CD8-positive, alpha-beta memory T cell (primary cell): ENCODE results near the gene DNER. TPM values are rescaled to one million over a fixed set of nuclear protein-coding genes. Genes with fewer than 3 reads are reported as not detected.

Experiments used
- CTCF ChIA-PET: fragments of 350-600 bp; sonication (Branson Sonifier 250); formaldehyde crosslinking; loops from one replicate; lab custom pipeline; 2021; ENCODE audit warnings: antibody characterized with exemption; lab: Charles Lee
- POLR2A ChIA-PET: fragments of 350-600 bp; sonication (Branson Sonifier 250); formaldehyde crosslinking; loops from one replicate; lab custom pipeline; 2021; ENCODE audit warnings: antibody characterized with exemption; lab: Charles Lee
- DNase-seq, 5 donors: peaks; one replicate each; pipeline versions ENCODE4 v3.0.0 to v3.0.0-alpha.2; 2020 to 2022; ENCODE audit warnings: mixed read lengths in 1 of 5
- H3K27ac ChIP-seq: one replicate; pipeline ENCODE4 v1.7.0; 2013; ENCODE audit warnings: low read depth, mild to moderate bottlenecking, low read length, moderate library complexity
- H3K27me3 ChIP-seq: 2 replicates; pipeline ENCODE4 v1.7.0; 2013; ENCODE audit warnings: low read length, mild to moderate bottlenecking; ENCODE audit not compliant: insufficient read depth, poor library complexity, severe bottlenecking
- H3K36me3 ChIP-seq: 2 replicates; pipeline ENCODE4 v1.7.0; 2013; ENCODE audit warnings: mild to moderate bottlenecking, low read length, moderate library complexity; ENCODE audit not compliant: insufficient read depth
- H3K4me1 ChIP-seq: 2 replicates; pipeline ENCODE4 v1.7.0; 2013; ENCODE audit warnings: mild to moderate bottlenecking, low read length, moderate library complexity; ENCODE audit not compliant: insufficient read depth
- H3K4me3 ChIP-seq: 2 replicates; pipeline ENCODE4 v1.7.0; 2013; ENCODE audit warnings: mild to moderate bottlenecking, low read length
- H3K9me3 ChIP-seq: 2 replicates; pipeline ENCODE4 v1.7.0; 2013; ENCODE audit warnings: mild to moderate bottlenecking, low read length
- H3K27ac Mint-ChIP-seq, 8 donors: one replicate each; pipeline ENCODE4 v1.8.0; 2020 to 2021; ENCODE audit warnings: mixed read lengths in 8 of 8, mild to moderate bottlenecking in 6 of 8, inconsistent platforms in 3 of 8, moderate library complexity in 3 of 8
- H3K27me3 Mint-ChIP-seq, 2 donors: one replicate each; pipeline ENCODE4 v1.8.0; 2020 to 2021; ENCODE audit warnings: mixed read lengths in 2 of 2, mild to moderate bottlenecking in 1 of 2, moderate library complexity in 1 of 2
- H3K36me3 Mint-ChIP-seq, 3 donors: one replicate each; pipeline ENCODE4 v1.8.0; 2020 to 2021; ENCODE audit warnings: mixed read lengths in 3 of 3, inconsistent platforms in 1 of 3, mild to moderate bottlenecking in 1 of 3
- H3K4me1 Mint-ChIP-seq, 3 donors: one replicate each; pipeline ENCODE4 v1.8.0; 2020 to 2021; ENCODE audit warnings: mixed read lengths in 3 of 3, inconsistent platforms in 1 of 3, mild to moderate bottlenecking in 1 of 3
- H3K4me3 Mint-ChIP-seq, 7 donors: one replicate each; pipeline ENCODE4 v1.8.0; 2020 to 2021; ENCODE audit warnings: mixed read lengths in 7 of 7, mild to moderate bottlenecking in 6 of 7, moderate library complexity in 4 of 7, inconsistent platforms in 2 of 7
- H3K9me3 Mint-ChIP-seq, 5 donors: one replicate each; pipeline ENCODE4 v1.8.0; 2020 to 2022; ENCODE audit warnings: mixed read lengths in 5 of 5, mild to moderate bottlenecking in 3 of 5, moderate library complexity in 2 of 5, inconsistent platforms in 1 of 5
- polyA plus RNA-seq: library from polyadenylated mRNA; unstranded; fragments of 300-500 nt; fragmentation: Illumina TruSeq; gene quantifications from one replicate; pipeline ENCODE4 v1.2.3, GENCODE V29; 2021
- total RNA-seq, 2 experiments: library from RNA; stranded (reverse); gene quantifications; one replicate each; pipeline ENCODE4 v1.2.3, GENCODE V29; 2021

Gene DNER
- total and polyA plus RNA-seq, 3 experiments from 2014 or later = not detected

DNA sequence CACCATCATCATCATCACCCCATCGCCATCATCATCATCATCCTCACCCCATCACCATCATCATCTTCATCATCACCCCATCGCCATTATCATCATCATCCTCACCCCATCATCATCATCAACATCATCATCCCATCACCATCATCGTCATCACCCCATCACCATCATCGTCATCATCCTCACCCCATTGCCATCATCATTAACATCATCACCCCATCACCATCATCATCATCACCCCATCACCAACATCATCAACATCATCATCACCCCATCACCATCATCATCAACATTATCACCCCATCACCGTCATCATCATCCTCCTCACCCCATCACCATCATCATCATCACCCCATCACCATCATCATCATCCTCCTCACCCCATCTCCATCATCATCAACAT is 151.0 kb downstream of the DNER start:
- Histone ChIP-seq H3K27me3 (no peaks in the 10 kb centered on the region), H3K4me3 (no peak overlapping the region), H3K9me3 (no peaks in the 10 kb centered on the region), H3K4me1 (no peaks in the 10 kb centered on the region), H3K27ac (no peak overlapping the region), H3K36me3 (no peaks in the 10 kb centered on the region)
- Mint-ChIP-seq H3K27ac (no peak overlapping the region), H3K36me3 (no peaks in the 10 kb centered on the region), H3K9me3 (peaks cover 0 to 2% (median 0%) of the 10 kb centered on the region in 5 donors), H3K27me3 (peaks cover 0 to 5% of the 10 kb centered on the region in 2 donors), H3K4me3 (no peak overlapping the region), H3K4me1 (no peaks in the 10 kb centered on the region)
- no peak for DNase-seq
- ChIA-PET CTCF (no interaction called here), POLR2A (no interaction called here)

DNA sequence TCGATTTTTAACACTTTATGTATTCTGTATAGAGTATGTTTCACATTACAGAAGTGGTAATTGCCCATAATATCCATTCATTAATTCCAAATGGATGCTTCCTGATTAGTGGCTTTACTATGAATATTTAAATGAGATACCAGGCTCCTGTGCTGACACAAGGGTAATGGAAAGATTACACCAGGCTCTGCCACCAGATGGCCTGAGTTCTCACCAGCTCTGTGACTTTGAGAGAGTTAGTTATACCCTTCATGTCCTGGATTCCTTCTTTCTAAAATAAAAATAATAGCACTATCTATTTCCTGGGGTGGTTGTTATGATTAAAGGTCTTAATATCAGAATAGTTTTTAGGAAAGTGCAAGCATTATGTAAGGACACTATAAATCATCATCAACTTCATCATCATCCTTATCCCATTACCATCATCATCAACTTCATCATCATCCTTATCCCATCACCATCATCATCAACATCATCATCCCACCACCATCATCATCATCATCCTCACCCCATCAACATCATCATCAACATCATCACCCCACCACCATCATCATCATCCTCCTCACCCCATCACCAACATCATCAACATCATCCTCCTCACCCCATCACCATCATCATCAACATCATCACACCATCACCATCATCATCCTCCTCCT is 151.8 kb downstream of the DNER start:
- Histone ChIP-seq H3K4me1 (no peaks in the 10 kb centered on the region), H3K36me3 (no peaks in the 10 kb centered on the region), H3K4me3 (no peak overlapping the region), H3K9me3 (no peaks in the 10 kb centered on the region), H3K27me3 (no peaks in the 10 kb centered on the region), H3K27ac (no peak overlapping the region)
- Mint-ChIP-seq H3K27me3 (peaks cover 0 to 5% of the 10 kb centered on the region in 2 donors), H3K4me3 (no peak overlapping the region), H3K36me3 (no peaks in the 10 kb centered on the region), H3K9me3 (peaks cover 0 to 2% (median 0%) of the 10 kb centered on the region in 5 donors), H3K27ac (no peak overlapping the region), H3K4me1 (no peaks in the 10 kb centered on the region)
- POLR2A ChIA-PET = no interaction called here
- CTCF ChIA-PET = no interaction called here
- DNase-seq = no peak

DNA sequence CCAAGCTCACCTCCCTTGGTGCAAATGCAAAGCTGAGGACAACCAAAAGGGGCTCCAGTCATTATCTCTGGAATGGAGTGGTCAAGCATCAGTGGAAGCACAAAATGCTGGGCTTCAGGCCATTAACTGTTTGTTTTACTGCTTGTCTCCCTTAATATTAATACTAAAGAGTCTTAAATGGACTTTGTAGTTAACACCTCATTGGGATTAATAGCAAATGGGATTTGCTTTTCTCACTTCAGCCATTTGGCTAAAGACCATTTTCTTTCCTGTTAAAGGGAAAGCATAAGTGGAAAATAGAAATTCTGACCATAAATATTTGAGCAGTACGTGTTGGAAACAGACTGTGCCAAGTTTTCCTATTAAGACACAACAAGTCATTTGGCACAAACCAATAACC is 154.4 kb downstream of the DNER start:
- Mint-ChIP-seq H3K4me3 (no peak overlapping the region), H3K27ac (no peak overlapping the region), H3K4me1 (no peaks in the 10 kb centered on the region), H3K9me3 (peaks cover 0 to 4% (median 2%) of the 10 kb centered on the region in 5 donors), H3K36me3 (no peaks in the 10 kb centered on the region), H3K27me3 (peaks cover 0 to 4% of the 10 kb centered on the region in 2 donors)
- H3K36me3 ChIP-seq = no peaks in the 10 kb centered on the region
- no peak overlapping the region for H3K4me3 ChIP-seq
- no peak for DNase-seq
- H3K4me1 ChIP-seq = no peaks in the 10 kb centered on the region
- H3K27ac ChIP-seq = no peak overlapping the region
- ChIA-PET CTCF (no interaction called here), POLR2A (no interaction called here)
- no peaks in the 10 kb centered on the region for H3K9me3 ChIP-seq
- H3K27me3 ChIP-seq = peaks cover 4% of the 10 kb centered on the region

DNA sequence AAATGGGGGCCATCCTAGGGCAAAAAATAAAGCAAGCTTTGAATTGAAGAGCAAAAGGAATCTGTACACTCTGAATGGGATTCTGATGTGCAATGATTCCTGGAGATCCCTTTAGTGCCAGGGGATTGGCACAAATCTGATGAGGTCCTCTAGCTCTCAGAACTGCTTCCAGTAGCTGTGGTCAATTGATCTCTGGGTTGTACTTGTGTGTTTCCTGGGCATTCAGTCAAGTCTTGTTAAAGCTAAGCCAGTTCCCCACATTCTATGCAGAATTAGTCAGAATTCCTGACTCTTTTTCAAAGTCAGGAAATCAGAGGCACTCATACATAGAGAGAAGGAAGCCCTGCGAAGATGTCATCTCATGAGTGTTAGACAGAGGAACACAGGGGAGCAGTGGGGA is 161.3 kb downstream of the DNER start:
- Mint-ChIP-seq H3K4me3 (no peak overlapping the region), H3K27me3 (peaks cover 0 to 10% of the 10 kb centered on the region in 2 donors), H3K36me3 (no peaks in the 10 kb centered on the region), H3K9me3 (peaks cover 0 to 4% (median 3%) of the 10 kb centered on the region in 5 donors), H3K27ac (no peak overlapping the region), H3K4me1 (no peaks in the 10 kb centered on the region)
- ChIA-PET POLR2A (no interaction called here), CTCF (no interaction called here)
- Histone ChIP-seq H3K4me3 (no peak overlapping the region), H3K4me1 (no peaks in the 10 kb centered on the region), H3K36me3 (no peaks in the 10 kb centered on the region), H3K9me3 (no peaks in the 10 kb centered on the region), H3K27ac (no peak overlapping the region), H3K27me3 (peaks cover 4% of the 10 kb centered on the region)
- no peak for DNase-seq

DNA sequence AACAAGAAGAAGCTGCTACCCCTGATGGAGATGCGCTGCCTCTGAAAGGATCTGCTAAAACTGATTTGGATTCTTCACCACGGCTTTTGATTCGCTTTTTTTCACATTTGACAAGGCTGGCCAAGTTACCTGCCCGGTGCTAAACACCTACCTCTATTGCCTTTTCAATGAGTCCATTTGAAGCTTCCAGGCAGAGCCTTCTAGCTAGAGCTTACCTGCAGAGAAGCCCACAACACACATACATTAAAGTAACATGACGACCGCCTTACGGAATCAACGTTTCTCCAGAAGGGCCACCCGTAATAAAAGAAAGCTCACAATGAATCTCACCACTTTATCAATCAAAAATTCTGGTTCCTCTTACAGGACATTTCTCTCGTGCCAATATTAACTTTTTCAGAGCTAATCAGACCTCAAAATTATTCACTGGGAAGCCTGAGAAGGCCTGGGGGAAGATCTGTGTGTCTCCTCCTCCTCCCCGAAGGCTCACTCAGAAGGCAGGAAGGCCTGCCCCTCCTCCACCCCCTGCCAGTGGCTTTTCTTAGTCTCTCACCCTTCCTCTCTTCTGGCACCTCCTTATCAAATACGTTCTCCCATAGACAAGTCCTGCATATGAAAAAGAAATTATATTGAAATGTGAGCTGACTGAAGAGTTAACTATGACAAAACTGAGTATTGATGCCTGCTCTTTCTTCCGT is 171.0 kb downstream of the DNER start:
- Histone ChIP-seq H3K4me3 (no peak overlapping the region), H3K4me1 (no peaks in the 10 kb centered on the region), H3K27me3 (no peaks in the 10 kb centered on the region), H3K36me3 (no peaks in the 10 kb centered on the region), H3K9me3 (no peaks in the 10 kb centered on the region), H3K27ac (no peak overlapping the region)
- Mint-ChIP-seq H3K4me1 (no peaks in the 10 kb centered on the region), H3K36me3 (no peaks in the 10 kb centered on the region), H3K27ac (no peak overlapping the region), H3K4me3 (no peak overlapping the region), H3K9me3 (no peaks in the 10 kb centered on the region), H3K27me3 (peaks cover 5 to 9% of the 10 kb centered on the region in 2 donors)
- DNase-seq = no peak
- ChIA-PET CTCF (no interaction called here), POLR2A (no interaction called here)

DNA sequence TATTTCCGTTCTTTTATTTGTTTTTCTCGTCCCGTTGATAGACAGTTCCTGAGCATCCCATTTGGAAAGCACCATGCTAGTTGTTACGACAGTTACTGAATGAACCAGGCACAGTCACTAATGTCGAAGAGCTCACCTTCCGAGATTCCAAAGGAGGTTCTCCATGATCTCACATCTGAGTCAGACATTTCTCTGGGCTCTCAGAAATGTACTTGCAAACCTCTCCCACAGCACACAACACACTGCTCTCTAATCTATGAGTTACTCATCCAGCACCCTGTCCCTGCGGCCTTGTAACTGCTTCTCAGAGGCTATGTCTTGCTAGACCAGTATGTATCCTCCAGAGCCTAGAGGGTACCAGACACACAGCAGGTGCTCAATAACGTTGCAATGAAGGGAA is 174.7 kb downstream of the DNER start:
- H3K4me1 ChIP-seq = no peaks in the 10 kb centered on the region
- POLR2A ChIA-PET = no interaction called here
- DNase-seq = no peak
- H3K27ac Mint-ChIP-seq = peak overlapping the region in 1 of 8 donors; percentile 57
- no peaks in the 10 kb centered on the region for H3K4me1 Mint-ChIP-seq
- CTCF ChIA-PET = no interaction called here
- H3K27me3 Mint-ChIP-seq = peaks cover 0 to 5% of the 10 kb centered on the region in 2 donors
- no peaks in the 10 kb centered on the region for H3K9me3 Mint-ChIP-seq
- no peaks in the 10 kb centered on the region for H3K36me3 ChIP-seq
- no peaks in the 10 kb centered on the region for H3K27me3 ChIP-seq
- no peak overlapping the region for H3K27ac ChIP-seq
- no peaks in the 10 kb centered on the region for H3K9me3 ChIP-seq
- no peak overlapping the region for H3K4me3 Mint-ChIP-seq
- no peak overlapping the region for H3K4me3 ChIP-seq
- H3K36me3 Mint-ChIP-seq = no peaks in the 10 kb centered on the region

DNA sequence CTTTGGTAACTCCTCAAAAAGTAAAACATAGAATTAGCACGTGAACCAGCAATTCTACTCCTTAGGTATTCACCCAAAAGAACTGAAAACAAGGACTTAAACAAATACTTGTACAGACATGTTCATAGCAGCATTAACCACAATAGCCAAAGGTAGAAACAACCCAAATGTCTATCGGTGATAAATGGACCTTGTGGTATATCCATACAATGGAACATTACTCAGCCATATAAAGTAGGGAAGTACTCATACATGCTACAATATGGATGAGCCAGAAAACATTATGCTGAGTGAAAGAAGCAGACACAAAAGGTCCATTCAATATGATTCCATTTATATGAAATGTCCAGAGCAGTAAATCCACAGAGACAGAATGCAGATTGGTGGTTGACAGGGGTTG is 182.8 kb downstream of the DNER start:
- Mint-ChIP-seq H3K27ac (no peak overlapping the region), H3K4me3 (no peak overlapping the region), H3K27me3 (peaks cover 3 to 8% of the 10 kb centered on the region in 2 donors), H3K9me3 (peaks cover 0 to 8% (median 0%) of the 10 kb centered on the region in 5 donors), H3K4me1 (no peaks in the 10 kb centered on the region), H3K36me3 (peaks cover 0 to 3% (median 0%) of the 10 kb centered on the region in 3 donors)
- no peaks in the 10 kb centered on the region for H3K27me3 ChIP-seq
- no peak for DNase-seq
- H3K9me3 ChIP-seq = no peaks in the 10 kb centered on the region
- CTCF ChIA-PET = no interaction called here
- POLR2A ChIA-PET = no interaction called here
- no peaks in the 10 kb centered on the region for H3K36me3 ChIP-seq
- no peaks in the 10 kb centered on the region for H3K4me1 ChIP-seq
- H3K4me3 ChIP-seq = no peak overlapping the region
- H3K27ac ChIP-seq = no peak overlapping the region

- H3K9me3 Mint-ChIP-seq = peaks cover 0 to 8% (median 0%) of the 10 kb centered on the region in 5 donors
- peaks cover 0 to 3% (median 0%) of the 10 kb centered on the region in 3 donors for H3K36me3 Mint-ChIP-seq
Measured at GRCh38 chr2:229530434-229530833, 183.9 kb downstream of the DNER start.

More at GRCh38 chr2:229530434-229530833, 183.9 kb downstream of the DNER start:
- H3K27me3 ChIP-seq = no peaks in the 10 kb centered on the region
- ChIA-PET CTCF (no interaction called here), POLR2A (no interaction called here)
- H3K9me3 ChIP-seq = no peaks in the 10 kb centered on the region
- Mint-ChIP-seq H3K27me3 (peaks cover 3 to 8% of the 10 kb centered on the region in 2 donors), H3K4me3 (no peak overlapping the region), H3K27ac (no peak overlapping the region), H3K4me1 (no peaks in the 10 kb centered on the region)
- H3K27ac ChIP-seq = no peak overlapping the region
- no peak overlapping the region for H3K4me3 ChIP-seq
- no peaks in the 10 kb centered on the region for H3K4me1 ChIP-seq
- no peak for DNase-seq
- no peaks in the 10 kb centered on the region for H3K36me3 ChIP-seq
